ENCODE measurements around the gene MOB2.

MOB2 gene, protein sequence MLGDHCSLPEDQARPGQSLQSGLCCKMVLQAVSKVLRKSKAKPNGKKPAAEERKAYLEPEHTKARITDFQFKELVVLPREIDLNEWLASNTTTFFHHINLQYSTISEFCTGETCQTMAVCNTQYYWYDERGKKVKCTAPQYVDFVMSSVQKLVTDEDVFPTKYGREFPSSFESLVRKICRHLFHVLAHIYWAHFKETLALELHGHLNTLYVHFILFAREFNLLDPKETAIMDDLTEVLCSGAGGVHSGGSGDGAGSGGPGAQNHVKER

DNA sequence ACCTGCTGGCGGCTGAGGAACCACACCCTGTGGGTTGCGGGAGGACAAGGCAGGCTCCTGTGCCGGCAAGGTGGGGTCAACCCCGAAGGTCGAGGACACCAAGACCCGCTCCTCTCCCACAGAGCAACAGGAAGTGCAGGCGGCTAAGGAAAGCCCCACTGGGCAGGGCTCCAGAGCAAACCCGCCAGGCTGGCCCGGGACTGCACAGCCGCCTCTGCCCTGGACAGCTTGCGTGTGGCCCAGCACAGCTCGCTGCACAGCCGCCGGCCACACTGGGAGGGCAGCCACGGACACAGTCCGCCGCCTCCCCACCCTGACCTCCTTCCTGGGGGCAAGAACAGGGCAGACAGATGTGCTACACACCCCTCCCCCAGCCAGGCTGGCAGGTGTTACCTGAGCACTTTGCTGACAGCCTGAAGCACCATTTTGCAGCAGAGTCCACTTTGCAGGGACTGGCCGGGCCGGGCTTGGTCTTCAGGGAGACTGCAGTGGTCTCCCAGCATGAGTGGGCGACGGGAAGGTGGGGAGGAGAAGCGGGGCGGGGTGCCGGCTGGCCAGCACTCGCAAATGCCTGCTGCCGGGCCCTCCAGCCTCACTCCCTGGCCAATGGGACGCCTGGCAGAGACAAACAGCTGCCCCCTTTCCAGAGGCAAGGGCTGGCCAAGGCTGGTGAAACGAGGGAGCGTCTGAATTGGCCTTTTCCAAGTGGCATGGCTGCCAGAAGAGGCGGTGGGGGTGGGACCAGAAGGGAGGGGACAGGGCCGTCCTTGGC, at the start of gene MOB2:
MOB2 (minus strand) TSS at position 726 of the 772 bp plus-strand sequence; CDS start at position 503, 223 bp downstream.
- DNase-seq: peak; percentile 9

DNA sequence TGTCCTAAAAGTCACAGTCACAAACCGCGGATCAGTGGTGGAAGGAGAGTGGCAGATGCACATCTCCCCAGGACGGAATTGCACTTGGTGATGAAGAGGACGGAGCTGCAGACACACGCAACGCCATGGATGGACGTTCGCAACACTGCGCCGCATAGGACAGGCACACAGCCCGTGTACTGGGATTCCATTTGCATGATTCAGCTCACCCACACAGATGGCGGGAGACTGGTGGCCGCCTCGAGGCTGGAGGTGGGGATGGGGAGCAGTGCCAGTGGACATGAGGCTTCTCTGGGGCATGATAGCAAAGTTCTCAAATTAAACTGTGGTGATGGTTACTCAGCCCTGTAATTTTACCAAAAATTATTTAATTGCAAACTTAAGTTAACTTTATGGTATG, 48.1 kb upstream of the MOB2 start:
- DNase-seq: no peak

DNA sequence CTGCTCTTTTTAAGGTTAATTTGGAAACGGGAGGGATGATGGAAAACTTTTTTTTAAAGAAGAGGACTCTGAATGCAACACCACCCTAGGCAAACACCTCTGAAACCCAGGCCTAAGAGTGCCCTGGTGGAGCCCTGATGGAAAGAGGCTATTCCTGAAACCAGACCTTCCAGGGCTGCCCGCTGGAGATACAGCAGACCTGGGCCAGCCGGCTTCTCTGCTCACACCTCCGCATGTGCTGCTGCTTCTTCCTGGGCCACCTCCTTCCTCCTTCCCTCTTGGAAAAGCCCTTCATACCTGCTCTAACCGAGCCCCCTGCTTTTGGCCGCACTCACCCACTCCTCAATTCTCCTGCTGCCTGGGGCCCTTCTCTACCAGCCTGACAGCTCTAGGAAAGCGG, 47.6 kb upstream of the MOB2 start:
- no peak for DNase-seq

DNA sequence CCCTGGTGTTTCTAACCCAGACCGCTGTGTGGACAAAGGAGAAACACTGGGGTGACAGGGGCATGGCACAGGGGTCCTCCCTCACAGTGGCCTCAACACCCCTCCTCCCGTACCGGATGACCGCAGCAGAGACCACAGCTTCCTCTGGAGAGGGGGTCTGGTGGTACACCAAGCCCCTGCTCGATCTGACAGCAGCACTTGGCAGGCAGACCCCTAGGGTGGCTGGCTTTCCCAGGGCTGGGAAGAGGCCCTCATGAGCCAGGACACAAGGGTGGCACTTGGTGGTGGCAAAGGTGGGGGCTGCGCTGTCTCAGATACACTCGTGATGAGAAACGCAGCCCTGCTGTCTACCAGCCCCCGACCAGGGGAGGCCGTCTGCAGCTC, 46.8 kb upstream of the MOB2 start:
- DNase-seq: no peak

DNA sequence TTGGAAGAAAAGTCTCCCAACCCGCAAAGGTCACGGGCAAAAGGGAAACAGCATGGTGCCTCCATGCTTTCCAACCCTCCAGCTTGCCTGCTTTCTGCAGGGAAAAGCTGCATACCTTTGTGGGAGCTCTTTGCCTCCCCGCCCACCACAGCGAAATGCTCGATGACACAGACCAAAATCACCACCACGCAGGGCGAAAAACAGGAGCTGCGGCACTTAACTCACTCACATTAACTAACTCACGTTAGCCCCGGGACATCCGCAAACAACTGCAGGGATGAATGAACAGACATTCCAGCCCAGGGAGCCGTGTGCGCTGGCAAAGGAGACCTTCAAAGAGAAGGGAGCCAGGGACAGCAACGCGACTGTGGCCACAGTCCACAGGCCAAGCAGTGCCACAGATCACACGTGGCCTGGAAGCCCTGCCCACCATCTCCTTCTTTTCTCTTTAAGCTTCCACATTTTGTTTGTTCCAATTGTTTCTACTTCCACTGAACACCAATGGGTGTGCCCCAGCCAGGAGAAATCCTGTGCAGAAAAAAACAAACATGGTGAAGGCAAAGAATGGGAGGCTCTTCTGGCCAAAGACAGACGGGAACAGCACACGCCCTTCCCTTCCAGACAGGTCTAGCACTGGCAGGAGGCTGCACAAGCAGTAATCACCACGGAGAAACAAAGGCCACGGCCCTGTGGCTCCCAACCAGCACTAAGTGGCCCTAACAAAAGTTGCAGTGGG, 46.2 kb upstream of the MOB2 start:
- DNase-seq: no peak

DNA sequence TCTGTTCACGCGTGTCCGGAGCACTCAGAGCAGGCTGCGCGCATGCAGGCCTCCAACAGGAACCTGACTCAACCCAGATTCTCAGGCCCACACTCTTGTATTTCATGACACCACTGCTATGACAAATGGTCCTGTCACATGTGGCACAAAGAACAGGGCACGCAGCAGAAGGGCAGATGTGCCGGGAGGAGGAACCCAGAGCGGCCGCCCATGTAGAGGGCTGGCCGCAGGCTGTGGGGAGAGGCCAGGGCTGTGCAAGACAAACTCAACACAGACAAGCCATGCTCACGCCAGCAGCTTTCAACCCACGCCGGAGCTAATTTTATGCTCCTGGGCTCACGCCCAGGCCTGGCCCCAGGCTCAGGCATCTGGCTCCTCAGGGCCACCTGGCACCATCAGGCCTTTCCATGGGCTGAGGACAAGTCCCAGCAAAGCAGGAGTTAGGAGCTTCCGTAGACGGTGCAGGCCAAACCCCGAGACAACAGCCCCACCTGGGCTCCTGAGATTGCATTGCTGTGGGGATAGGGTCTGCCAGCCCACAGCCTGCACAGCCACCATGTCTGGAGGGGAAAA, 45.5 kb upstream of the MOB2 start:
- DNase-seq: no peak

DNA sequence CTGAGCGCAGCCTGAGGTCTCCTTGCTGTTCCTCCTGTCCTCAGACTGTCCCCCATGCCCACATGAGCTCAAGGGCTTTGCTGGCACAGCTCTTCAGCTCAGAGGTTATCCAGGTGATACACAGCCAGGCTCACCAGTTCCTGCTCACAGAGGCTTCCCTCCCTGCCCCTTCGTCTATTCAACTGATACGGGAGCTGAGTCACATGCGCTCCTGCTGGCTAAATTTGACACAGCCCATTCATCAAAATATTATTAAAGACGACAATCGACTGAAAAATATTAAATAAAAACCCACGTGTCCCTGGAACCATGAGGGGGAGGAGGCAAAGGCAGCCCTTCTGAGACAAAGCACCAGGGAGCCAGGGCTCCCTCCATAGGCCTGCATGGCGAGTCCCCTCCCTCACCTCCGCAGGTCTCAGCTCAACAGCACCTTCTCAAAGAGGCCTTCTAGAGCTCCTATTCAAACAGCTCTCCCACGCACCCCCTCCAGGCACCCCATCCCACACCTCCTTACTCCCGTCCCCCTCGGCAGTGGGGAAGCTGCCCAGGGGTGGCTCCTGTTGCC, 45.0 kb upstream of the MOB2 start:
- DNase-seq: no peak

DNA sequence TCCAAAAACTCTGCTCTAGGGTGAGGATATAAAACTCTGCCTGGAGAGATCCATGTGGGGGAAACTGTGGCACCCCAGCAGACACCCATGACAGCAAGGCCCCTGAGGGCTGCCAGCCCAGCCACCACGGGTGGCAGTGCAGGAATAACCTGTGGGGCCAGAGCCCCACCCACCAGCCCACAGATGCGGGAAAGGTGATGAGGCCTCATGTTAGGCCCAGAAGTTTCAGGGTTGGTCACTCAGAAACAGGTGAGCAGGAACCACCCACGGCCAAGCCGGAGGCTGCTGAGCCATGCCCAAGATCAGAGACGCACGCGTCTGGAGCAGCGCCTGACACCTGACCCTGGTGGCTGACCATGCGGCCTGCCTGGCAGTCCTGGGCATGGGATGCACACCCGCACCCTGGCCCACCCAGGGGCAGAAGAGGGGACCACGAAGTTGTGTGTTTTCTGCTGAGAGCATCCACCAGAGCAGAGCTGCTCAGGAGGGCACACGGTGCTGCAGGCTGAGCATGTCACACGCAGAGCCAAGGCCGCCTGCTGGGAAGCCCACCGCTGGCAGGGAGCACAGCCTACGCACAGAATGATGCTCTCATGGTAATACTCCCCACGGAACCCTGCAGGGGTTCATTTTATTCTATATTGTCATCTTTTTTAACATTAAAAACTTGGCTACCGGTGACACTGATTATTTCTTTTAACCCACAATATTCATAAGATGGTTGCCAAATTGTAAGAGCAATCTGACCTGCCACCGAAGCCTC, 44.3 kb upstream of the MOB2 start:
- no peak for DNase-seq

DNA sequence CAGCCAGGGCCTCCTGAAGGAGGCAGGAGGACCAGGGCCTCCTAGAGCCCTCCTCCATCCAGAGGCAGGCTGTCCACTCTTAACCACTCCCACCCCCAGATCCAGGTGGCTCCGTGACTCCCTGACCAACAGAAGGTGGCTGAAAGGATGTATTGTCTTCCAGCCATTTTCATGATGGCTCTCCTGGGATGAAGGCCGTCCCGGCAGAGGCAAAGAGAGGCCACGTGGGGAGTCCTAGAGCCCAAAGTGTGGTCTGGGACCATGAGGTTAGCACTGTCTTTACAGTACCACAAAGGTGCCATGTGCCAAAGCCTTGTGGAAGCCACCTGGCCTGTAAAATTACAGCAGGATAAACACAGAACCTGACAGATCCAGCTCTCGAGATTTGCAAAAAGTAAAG, 43.2 kb upstream of the MOB2 start:
- DNase-seq: no peak

DNA sequence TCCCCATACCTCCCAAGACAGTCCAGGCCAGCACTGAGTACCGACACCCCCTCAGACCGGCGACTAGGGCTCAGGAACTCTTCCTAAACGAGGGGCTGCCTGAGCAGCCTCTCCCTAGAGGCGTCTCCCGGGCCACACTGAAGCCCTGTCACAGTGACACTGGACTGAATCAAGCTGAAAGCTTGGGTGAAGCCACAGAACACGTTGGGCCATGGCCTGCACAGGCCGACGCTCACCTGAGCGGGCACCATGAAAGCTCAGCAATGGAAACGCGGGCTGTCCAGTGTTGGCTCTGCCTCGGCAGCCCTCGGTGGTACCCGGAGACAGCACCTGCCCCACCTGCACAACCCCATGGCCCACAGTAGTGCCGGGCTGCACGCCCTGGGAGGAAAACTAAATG, 42.7 kb upstream of the MOB2 start:
- no peak for DNase-seq

DNA sequence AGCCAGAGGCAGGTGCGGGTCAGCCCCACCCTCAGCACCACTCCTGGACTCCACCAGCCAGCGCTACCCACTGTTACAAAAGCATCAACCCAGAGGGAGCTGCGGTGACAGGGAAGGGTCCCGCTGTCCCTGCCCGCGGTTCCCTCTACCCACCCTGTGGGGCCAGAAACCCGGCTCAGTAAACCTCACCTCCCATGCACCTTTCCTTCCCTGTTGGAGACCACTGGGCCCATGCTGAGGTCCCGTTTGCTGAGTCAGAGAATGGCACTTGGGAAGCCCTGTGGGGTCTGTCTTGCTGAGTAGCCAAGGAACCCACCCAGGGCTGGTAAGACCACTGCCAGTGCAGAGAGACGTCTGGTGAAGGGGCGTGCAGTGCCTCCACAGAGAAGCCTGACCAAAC, 42.1 kb upstream of the MOB2 start:
- no peak for DNase-seq

DNA sequence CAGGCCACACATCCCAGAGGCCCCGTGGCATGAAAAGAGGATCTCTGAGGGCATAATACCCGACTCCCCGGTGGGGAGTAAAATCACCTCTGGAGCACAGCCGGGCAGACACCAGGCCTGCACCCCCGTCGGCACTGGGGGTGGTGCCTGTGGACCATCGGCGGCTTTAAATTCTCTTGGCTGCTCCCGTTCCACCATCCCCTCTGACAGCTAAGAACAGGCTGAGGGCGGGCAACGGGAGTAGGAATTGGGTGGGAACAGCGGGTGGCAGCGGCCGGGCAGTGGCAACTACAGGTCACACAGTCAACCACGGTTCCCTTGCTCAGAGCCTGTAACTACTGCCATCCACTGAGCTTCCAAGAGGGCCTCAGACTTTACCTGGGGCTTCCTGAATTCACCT, 40.2 kb upstream of the MOB2 start:
- DNase-seq: no peak

DNA sequence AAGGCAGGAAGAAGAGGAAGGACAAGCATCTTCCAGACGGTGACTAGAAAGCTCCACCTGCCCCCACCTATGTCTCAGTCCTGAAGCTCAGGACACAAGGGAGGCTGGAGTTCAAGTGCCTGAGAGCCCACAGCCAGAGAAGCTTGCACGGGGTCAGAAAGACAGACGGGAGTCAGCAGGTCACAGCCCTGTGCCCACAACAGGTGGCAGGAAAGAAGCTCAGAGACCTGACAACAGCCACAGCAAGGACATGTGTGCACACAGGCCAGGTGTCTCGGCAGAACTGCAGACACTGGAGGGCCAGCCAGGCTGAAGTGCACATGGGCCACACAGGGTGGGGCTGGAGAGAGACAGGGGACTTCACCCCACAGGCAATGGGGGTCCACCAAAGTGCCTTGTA, 37.2 kb upstream of the MOB2 start:
- DNase-seq: no peak

DNA sequence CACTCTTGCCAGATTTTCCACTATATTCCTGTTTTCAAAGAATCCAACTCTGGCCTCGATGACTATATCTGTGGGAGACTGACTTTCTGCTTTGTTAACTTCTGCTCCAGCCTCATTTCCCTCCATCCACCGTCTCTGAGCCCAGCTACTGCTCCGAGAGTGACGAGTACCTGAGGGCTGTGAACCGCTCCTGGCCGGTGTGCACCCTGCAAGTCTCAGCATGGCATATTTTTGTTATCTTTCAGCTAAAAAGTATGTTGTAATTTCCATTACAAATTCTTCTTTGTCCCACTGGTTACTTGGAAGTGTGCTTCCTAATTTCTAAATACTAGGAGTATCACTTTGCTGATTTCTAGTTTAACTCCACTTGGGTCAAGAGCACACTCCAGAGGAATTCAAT, 36.5 kb upstream of the MOB2 start:
- no peak for DNase-seq

DNA sequence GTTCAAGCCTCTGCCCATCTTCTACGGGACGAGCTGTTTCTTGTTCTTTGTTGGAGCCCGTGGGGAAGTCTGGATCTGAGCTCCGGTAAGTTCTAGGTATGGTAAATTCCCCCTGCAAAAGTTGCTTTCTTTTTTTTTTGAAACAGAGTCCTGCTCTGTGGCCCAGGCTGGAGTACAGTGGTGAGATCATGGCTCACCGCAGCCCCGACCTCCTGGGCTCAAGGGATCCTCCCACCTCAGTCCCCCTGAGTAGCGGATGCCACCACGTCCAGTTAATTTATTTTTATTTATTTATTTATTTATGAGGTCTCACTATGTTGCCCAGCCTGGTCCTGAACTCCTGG, 35.5 kb upstream of the MOB2 start:
- DNase-seq: no peak

DNA sequence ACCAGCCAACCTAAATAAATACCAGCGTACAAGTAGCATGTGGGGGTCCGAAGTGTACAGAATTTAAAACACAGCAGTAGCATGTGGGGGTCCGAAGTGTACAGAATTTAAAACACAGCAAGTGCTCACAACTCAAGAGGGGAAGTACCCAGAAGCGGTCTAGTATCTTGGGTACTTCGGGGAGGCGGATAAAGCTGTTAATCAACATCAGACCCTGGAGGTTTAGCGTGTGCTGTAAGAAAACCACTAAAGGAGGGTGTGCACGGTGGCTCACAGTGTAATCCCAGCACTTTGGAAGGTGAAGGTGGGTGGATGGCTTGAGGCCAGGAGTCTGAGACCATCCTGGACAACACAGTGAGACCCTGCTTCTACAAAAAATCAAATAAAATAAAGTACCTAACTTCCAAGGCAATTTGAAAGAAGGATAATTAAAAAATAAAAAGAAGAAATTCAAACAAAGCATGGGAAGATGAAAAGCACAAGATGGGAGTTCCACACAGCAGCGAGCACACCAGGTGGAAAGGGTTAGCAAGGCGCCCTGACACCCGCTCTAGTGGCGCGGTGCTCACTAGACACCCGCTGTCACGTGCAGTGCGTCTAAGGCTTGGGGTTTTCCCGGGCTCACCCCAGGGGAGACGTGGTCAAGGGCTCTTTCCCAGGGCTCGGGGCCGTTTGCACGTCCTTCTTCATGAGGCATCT, 35.0 kb upstream of the MOB2 start:
- DNase-seq: no peak

DNA sequence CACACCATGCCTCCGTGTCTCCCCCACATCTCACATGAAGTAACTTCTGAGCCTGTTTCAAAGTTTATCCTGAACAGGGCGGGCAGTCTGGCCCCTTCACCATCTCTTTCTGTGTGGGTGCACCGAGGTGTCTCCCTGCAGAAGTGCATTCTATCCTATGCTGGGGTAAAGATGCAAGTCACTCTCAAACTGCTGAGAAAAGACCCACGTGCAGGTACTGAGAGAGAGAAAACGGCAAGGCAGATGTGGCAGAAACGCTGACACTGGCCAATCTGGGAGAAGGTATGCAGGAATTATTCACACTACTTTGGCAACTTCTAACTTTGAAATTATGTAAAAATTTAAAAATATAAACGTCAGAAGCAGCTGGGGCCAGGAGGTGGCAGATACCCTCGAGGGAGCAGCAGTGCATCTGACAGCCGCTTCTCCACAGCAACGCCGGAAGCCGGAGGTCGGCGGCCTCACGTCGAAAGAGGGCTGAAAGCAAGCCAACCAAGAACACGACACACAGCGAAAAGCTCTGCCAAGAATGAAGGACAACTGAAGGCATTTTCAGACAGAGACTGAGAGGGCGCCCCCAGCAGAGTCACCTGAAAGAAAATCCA, 34.2 kb upstream of the MOB2 start:
- DNase-seq: no peak

DNA sequence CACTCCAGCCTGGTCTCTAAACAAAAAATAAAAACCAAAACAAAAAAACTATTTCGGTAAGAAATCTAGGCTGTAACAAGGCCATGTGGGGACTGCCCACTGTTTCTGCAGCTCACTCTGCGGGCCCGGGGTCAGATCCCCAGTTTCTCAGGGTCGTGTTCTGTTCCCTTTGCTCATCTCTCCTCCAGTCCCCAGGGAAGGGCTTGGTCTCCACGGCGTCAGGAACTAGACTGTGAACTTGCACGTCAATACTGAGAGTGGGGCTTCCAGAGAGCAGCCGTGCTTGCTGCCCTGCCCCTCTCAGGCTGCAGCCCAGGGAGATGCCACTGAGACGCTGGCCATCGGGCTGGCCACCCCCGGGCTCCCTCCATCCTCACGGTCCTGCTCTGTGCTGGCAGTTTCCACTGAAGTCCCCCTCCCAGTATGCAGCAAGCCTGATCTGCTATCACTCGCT, 33.7 kb upstream of the MOB2 start:
- DNase-seq: no peak

DNA sequence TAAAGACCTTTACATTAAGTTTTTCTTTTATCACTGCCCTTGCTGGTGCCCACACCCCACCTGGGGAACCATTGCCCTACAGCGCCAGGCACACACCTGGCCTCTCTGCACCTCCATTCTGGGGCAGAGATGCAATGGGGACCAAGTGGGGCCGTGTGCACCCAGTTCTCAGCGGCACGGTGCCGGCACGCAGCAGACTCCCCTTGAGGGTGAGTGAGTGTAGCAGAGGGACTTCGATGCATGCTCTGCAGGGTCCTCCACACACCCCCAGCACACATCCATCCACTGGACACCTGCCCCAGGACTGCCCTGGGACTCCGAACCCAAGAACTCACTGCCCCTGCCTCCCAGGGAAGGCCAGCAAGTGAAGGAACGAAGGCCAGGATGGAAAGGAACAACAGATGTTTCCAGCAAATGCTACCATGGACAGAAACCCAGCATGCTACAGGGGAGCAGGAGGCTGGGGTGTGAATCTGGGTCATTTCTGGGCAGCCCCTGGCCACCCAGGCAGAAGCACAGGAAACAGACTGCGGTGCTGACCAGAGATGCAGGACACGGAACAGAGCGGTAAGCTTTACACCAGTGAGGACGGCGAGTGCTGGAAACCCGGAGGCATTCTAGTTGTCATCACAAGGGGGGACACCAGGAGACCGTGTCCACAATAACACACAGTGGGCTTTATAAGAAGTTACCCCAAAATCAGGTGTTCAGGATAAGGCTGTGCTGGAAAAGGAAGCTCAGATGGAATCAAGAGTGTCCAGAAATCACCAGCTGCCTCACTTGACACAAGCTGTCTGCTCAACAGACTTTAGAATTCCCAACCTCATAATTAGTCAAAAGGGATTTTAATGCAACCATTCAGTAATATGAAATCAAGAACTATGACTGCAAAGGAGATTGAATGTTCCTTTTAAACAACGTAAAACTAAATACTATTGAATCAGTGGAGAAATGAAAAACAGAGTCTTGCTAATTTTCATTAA, 32.7 kb upstream of the MOB2 start:
- DNase-seq: no peak

DNA sequence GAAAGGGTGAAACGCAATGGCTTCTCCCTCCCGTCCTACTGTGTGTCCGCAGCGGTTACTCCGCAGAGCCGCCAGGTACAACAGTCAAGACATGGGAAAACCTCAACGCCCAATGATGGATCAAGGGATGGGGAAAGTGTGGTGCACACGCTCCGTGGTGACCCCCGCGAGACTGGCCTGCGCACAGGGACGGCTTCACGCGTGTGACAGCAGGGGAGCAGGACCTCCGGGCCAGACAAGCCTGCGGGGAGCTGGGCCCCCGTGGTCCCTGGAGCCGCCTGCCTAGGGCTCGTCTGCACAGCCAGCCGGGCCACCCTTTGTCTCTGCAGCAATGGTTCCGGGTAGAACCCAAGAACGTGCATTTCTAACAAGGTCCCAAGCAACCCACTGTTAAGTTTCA, 31.7 kb upstream of the MOB2 start:
- no peak for DNase-seq

Measured in CD4-positive, alpha-beta T cell treated with Interleukin-10 for 1 hour (primary cell).